Measurements from ENCODE around the gene TEX51.

TEX51 gene

GRCh38 chr2:126915903-126916302, 17.2 kb downstream of the TEX51 start:
- Histone ChIP-seq H3K27me3 (ENCODE audit: low read depth, low read length) (no peaks in the 10 kb centered on the region), H3K4me3 (ENCODE audit: low read length) (no peak overlapping the region), H3K9ac (ENCODE audit: low read length) (no peak overlapping the region), H2AFZ (ENCODE audit: low read depth, low read length) (no peak overlapping the region), H3K36me3 (replicated peaks; ENCODE audit: low read depth, low read length) (no peaks in the 10 kb centered on the region), H3K4me2 (ENCODE audit: low read length) (no peak overlapping the region), H3K27ac (ENCODE audit: low read length) (no peak overlapping the region), H3K79me2 (ENCODE audit: low read length) (no peaks in the 10 kb centered on the region), H3K9me3 (ENCODE audit: insufficient read depth, low read length) (no peaks in the 10 kb centered on the region), H4K20me1 (ENCODE audit: insufficient read depth, low read length) (no peaks in the 10 kb centered on the region), H3K4me1 (ENCODE audit: low read length) (peaks cover 4% of the 10 kb centered on the region)
- TF ChIP-seq EZH2phosphoT487 (IDR thresholded peaks at IDR 0.05; ENCODE audit: low read depth) (no peak), CTCF (IDR thresholded peaks at IDR 0.05; ENCODE audit: low read depth, low read length) (no peak)

- H2AFZ ChIP-seq (ENCODE audit: low read depth, low read length), result no peak overlapping the region
- no peaks in the 10 kb centered on the region for H3K4me1 ChIP-seq (ENCODE audit: low read length)
- no peak overlapping the region for H3K4me3 ChIP-seq (ENCODE audit: low read length)
- no peaks in the 10 kb centered on the region for H3K9me3 ChIP-seq (ENCODE audit: insufficient read depth, low read length)
- no peaks in the 10 kb centered on the region for H3K79me2 ChIP-seq (ENCODE audit: low read length)
- no peaks in the 10 kb centered on the region for H3K27me3 ChIP-seq (ENCODE audit: low read depth, low read length)
- H3K9ac ChIP-seq (ENCODE audit: low read length), result no peak overlapping the region
- no peaks in the 10 kb centered on the region for H3K36me3 ChIP-seq (replicated peaks; ENCODE audit: low read depth, low read length)
- H3K4me2 ChIP-seq (ENCODE audit: low read length), result no peak overlapping the region
- H4K20me1 ChIP-seq (ENCODE audit: insufficient read depth, low read length), result no peaks in the 10 kb centered on the region
- H3K27ac ChIP-seq (ENCODE audit: low read length), result no peak overlapping the region
- TF ChIP-seq EZH2phosphoT487 (IDR thresholded peaks at IDR 0.05; ENCODE audit: low read depth) (no peak), CTCF (IDR thresholded peaks at IDR 0.05; ENCODE audit: low read depth, low read length) (no peak)
Observed at GRCh38 chr2:126916744-126917143, 18.1 kb downstream of the TEX51 start.

GRCh38 chr2:126921066-126921465, 22.4 kb downstream of the TEX51 start:
- H4K20me1 ChIP-seq (ENCODE audit: insufficient read depth, low read length), result no peaks in the 10 kb centered on the region
- no peak overlapping the region for H3K27ac ChIP-seq (ENCODE audit: low read length)
- no peak for TF ChIP-seq EZH2phosphoT487 (IDR thresholded peaks at IDR 0.05; ENCODE audit: low read depth)
- TF ChIP-seq CTCF (IDR thresholded peaks at IDR 0.05; ENCODE audit: low read depth, low read length), result no peak
- no peak overlapping the region for H2AFZ ChIP-seq (ENCODE audit: low read depth, low read length)
- no peak overlapping the region for H3K4me2 ChIP-seq (ENCODE audit: low read length)
- H3K27me3 ChIP-seq (ENCODE audit: low read depth, low read length), result no peaks in the 10 kb centered on the region
- H3K4me3 ChIP-seq (ENCODE audit: low read length), result no peak overlapping the region
- H3K79me2 ChIP-seq (ENCODE audit: low read length), result no peaks in the 10 kb centered on the region
- H3K9me3 ChIP-seq (ENCODE audit: insufficient read depth, low read length), result no peaks in the 10 kb centered on the region
- no peaks in the 10 kb centered on the region for H3K36me3 ChIP-seq (replicated peaks; ENCODE audit: low read depth, low read length)
- no peaks in the 10 kb centered on the region for H3K4me1 ChIP-seq (ENCODE audit: low read length)
- H3K9ac ChIP-seq (ENCODE audit: low read length), result no peak overlapping the region

- Histone ChIP-seq H3K9me3 (ENCODE audit: insufficient read depth, low read length) (no peaks in the 10 kb centered on the region), H3K79me2 (ENCODE audit: low read length) (no peaks in the 10 kb centered on the region), H3K9ac (ENCODE audit: low read length) (no peak overlapping the region), H3K4me3 (ENCODE audit: low read length) (no peak overlapping the region), H4K20me1 (ENCODE audit: insufficient read depth, low read length) (no peaks in the 10 kb centered on the region), H3K36me3 (replicated peaks; ENCODE audit: low read depth, low read length) (no peaks in the 10 kb centered on the region), H3K27me3 (ENCODE audit: low read depth, low read length) (no peaks in the 10 kb centered on the region), H3K4me2 (ENCODE audit: low read length) (no peak overlapping the region), H2AFZ (ENCODE audit: low read depth, low read length) (no peak overlapping the region), H3K4me1 (ENCODE audit: low read length) (no peaks in the 10 kb centered on the region), H3K27ac (ENCODE audit: low read length) (no peak overlapping the region)
- no peak for TF ChIP-seq CTCF (IDR thresholded peaks at IDR 0.05; ENCODE audit: low read depth, low read length)
- no peak for TF ChIP-seq EZH2phosphoT487 (IDR thresholded peaks at IDR 0.05; ENCODE audit: low read depth)
Observed at GRCh38 chr2:126930970-126931590, 32.4 kb downstream of the TEX51 start.

Measured in OCI-LY3 (cell line).